Measurements from ENCODE around the gene BHLHA9. TPM values are rescaled to one million over a fixed set of nuclear protein-coding genes. Genes with fewer than 3 reads are reported as not detected.

BHLHA9 gene
- total RNA-seq: not detected

DNA sequence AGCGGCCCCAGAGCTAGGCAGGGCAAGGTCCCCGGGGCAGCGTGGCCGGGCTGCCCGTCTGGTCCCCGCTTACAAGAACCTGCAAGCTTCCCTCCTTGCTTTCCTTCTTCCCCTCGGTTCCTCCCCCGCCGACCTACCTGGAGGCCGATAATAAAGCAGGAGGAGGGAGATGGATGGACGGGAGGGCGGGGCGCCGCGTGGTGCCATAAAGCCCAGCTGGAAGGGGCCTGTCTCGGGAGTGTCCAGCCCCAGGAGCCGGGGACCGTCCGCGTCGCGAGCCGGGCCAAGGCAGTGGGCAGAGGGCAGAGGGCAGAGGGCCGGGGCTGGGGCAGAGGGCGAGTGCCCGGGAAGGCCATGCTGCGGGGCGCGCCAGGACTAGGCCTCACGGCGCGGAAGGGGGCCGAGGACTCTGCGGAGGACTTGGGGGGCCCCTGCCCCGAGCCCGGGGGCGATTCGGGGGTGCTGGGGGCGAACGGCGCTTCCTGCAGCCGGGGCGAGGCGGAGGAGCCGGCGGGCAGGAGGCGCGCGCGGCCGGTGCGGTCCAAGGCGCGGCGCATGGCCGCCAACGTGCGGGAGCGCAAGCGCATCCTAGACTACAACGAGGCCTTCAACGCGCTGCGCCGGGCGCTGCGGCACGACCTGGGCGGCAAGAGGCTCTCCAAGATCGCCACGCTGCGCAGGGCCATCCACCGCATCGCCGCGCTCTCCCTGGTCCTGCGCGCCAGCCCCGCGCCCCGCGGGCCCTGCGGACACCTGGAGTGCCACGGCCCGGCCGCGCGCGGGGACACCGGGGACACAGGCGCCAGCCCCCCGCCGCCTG is at the start of gene BHLHA9:
Gene BHLHA9 (plus strand): TSS at position 235 of the 820 bp plus-strand sequence. CDS start 120 bp downstream, at position 355.
- no peaks in the 10 kb centered on the region for H3K9me3 ChIP-seq
- peaks cover 0 to 6% of the 10 kb centered on the region in 2 donors for H3K4me1 ChIP-seq
- no peak within 1 kb of the TSS for H3K27ac ChIP-seq
- H3K36me3 ChIP-seq: no peaks in the 10 kb centered on the region
- peak within 1 kb of the TSS in 1 of 2 donors; percentile 35 for H3K4me3 ChIP-seq
- no peaks in the 10 kb centered on the region for H3K27me3 ChIP-seq
- no peak for DNase-seq (ENCODE audit: low spot score in 2 of 2)
- TF ChIP-seq, protein P1, sequence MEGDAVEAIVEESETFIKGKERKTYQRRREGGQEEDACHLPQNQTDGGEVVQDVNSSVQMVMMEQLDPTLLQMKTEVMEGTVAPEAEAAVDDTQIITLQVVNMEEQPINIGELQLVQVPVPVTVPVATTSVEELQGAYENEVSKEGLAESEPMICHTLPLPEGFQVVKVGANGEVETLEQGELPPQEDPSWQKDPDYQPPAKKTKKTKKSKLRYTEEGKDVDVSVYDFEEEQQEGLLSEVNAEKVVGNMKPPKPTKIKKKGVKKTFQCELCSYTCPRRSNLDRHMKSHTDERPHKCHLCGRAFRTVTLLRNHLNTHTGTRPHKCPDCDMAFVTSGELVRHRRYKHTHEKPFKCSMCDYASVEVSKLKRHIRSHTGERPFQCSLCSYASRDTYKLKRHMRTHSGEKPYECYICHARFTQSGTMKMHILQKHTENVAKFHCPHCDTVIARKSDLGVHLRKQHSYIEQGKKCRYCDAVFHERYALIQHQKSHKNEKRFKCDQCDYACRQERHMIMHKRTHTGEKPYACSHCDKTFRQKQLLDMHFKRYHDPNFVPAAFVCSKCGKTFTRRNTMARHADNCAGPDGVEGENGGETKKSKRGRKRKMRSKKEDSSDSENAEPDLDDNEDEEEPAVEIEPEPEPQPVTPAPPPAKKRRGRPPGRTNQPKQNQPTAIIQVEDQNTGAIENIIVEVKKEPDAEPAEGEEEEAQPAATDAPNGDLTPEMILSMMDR (IDR thresholded peaks at IDR 0.05): no peak
- intact Hi-C loops (cut with DNase I): no loop called here

- Histone ChIP-seq H3K27me3 (no peaks in the 10 kb centered on the region), H3K27ac (no peak overlapping the region), H3K4me3 (no peak overlapping the region), H3K4me1 (no peaks in the 10 kb centered on the region), H3K9me3 (no peaks in the 10 kb centered on the region), H3K36me3 (no peaks in the 10 kb centered on the region)
- intact Hi-C loops (cut with DNase I): no loop called here
- no peak for DNase-seq (ENCODE audit: low spot score in 2 of 2)
- TF ChIP-seq, protein P1 (IDR thresholded peaks at IDR 0.05): no peak
Observed at GRCh38 chr17:1221209-1221608, 49.0 kb upstream of the BHLHA9 start.

DNA sequence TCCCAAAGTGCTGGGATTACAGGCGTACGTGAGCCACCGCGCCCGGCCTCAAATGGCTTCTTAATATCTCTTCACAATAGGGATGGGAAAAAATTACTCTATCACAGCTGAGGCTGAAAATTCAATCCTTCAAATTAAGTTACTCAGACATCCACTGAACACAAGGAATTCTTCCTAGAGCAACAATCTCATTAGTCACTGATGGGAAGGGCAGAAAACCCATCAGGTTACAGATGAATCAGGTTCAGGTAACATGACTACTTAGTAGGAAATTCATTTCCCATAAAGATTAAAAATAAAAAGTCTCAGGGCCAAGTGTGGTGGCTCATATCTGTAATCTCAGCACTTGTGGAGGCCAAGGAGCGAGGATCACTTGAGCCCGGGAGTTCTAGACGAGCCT is 47.9 kb upstream of the BHLHA9 start:
- no peak overlapping the region for H3K27ac ChIP-seq
- H3K9me3 ChIP-seq: no peaks in the 10 kb centered on the region
- H3K4me3 ChIP-seq: no peak overlapping the region
- intact Hi-C loops (cut with DNase I): no loop called here
- TF ChIP-seq, protein P1 (IDR thresholded peaks at IDR 0.05): no peak
- H3K36me3 ChIP-seq: no peaks in the 10 kb centered on the region
- no peaks in the 10 kb centered on the region for H3K4me1 ChIP-seq
- DNase-seq (ENCODE audit: low spot score in 2 of 2): no peak
- no peaks in the 10 kb centered on the region for H3K27me3 ChIP-seq

- Histone ChIP-seq H3K4me3 (no peak overlapping the region), H3K9me3 (no peaks in the 10 kb centered on the region), H3K36me3 (no peaks in the 10 kb centered on the region), H3K27me3 (no peaks in the 10 kb centered on the region), H3K4me1 (no peaks in the 10 kb centered on the region), H3K27ac (no peak overlapping the region)
- intact Hi-C loops (cut with DNase I): no loop called here
- DNase-seq (ENCODE audit: low spot score in 2 of 2): no peak
- TF ChIP-seq, protein P1 (IDR thresholded peaks at IDR 0.05): no peak
Observed at GRCh38 chr17:1223662-1224061, 46.6 kb upstream of the BHLHA9 start.

DNA sequence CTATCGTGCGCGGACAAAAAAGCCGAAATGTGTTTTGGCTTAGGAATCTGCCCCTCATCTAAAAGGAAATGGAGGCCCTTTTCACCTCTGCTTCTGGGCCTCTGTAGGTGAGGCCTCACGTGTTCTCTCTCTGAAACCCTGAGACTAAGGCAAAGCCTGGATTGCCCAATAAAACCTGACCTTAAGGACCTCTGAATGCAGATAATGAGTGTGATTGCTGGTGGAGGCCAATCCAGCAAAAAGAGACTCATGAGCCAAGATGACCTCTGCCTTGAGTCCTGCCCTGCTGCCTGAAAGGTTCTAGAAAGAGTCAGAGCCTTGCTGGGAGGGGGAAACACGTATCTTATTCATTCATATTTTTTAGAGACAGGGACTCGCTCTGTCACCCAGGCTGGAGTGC is 45.9 kb upstream of the BHLHA9 start:
- Histone ChIP-seq H3K4me1 (peaks cover 0 to 4% of the 10 kb centered on the region in 2 donors), H3K4me3 (no peak overlapping the region), H3K36me3 (no peaks in the 10 kb centered on the region), H3K27ac (no peak overlapping the region), H3K27me3 (peaks cover 5% of the 10 kb centered on the region), H3K9me3 (no peaks in the 10 kb centered on the region)
- no peak for DNase-seq (ENCODE audit: low spot score in 2 of 2)
- intact Hi-C loops (cut with DNase I): no loop called here
- TF ChIP-seq, protein P1 (IDR thresholded peaks at IDR 0.05): no peak
